RWPE2 (cell line): Measurements from ENCODE around the gene TNS3.

Source experiments
- ATAC-seq: fragments of 200-7000 bp; cut with Tn5 transposase; 3 replicates; pipeline ENCODE4 v1.9.1; 2021; ENCODE audit warnings: low read depth
- DNase-seq: peaks from one replicate; pipeline ENCODE4 v3.0.0-alpha.2; 2020; ENCODE audit warnings: low spot score
- H3K27ac ChIP-seq: fragments of 450-650 bp; 2 replicates; pipeline ENCODE4 v1.5.1; 2017; ENCODE audit warnings: mild to moderate bottlenecking; ENCODE audit not compliant: poor library complexity, severe bottlenecking
- H3K27me3 ChIP-seq: fragments of 250-450 bp; sonication (Bioruptor Pico); 2 replicates; pipeline ENCODE4 v1.5.1; 2021; ENCODE audit warnings: mild to moderate bottlenecking, moderate library complexity; ENCODE audit not compliant: insufficient read depth, poor library complexity, severe bottlenecking
- H3K36me3 ChIP-seq: fragments of 250-450 bp; sonication (Bioruptor Pico); 2 replicates; pipeline ENCODE4 v1.5.1; 2020; ENCODE audit warnings: low read depth, mild to moderate bottlenecking, moderate library complexity
- H3K4me1 ChIP-seq: fragments of 250-450 bp; sonication (Bioruptor Pico); 2 replicates; pipeline ENCODE4 v1.5.1; 2021; ENCODE audit warnings: mild to moderate bottlenecking, moderate library complexity; ENCODE audit not compliant: insufficient read depth, poor library complexity, severe bottlenecking
- H3K4me3 ChIP-seq: fragments of 250-450 bp; sonication (Bioruptor Pico); 2 replicates; pipeline ENCODE4 v1.5.1; 2021; ENCODE audit warnings: mild to moderate bottlenecking, moderate library complexity; ENCODE audit not compliant: severe bottlenecking
- H3K9me3 ChIP-seq: fragments of 250-450 bp; sonication (Bioruptor Pico); 2 replicates; pipeline ENCODE4 v1.5.1; 2021; ENCODE audit warnings: mild to moderate bottlenecking, moderate library complexity; ENCODE audit not compliant: severe bottlenecking
- TF ChIP-seq, protein P1 (sequence below): fragments of 450-650 bp; IDR thresholded peaks from one replicate; pipeline ENCODE4 v1.5.1; 2017; ENCODE audit warnings: mild to moderate bottlenecking, moderate library complexity; ENCODE audit not compliant: poor library complexity, severe bottlenecking

The TNS3 gene

DNA sequence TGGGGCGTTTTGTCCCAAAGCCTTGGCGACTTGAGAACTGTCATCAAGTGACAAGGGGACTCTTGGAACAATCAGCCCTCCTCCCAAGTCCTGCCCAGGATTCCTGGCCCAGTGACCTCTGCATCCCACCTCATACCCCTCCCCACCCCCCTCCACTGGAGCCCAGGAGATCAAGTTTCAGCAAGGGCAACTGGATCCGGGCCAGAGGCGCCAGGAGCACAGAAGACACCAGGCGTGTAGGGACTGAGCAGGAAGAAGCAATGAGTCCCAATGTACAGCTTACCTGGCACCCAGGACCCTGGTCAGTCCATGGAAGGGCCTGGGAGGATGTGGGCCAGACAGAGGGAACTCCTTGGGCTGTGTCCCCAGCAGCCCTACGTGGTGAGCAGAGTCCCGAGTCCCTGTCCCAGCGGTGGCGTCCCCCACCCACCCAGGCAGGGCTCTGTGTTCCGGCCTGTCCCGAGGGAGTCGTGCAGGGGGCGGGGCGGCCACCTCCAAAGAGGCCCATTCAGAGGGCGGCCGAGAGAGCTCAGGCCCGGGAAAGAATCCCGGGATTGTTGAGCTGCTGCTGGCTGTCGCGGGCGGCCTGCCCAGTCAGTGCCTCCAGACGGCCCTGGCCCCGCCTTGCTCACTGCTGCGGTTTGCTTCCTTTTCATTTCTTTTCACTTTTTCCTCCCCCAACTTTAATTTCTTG, 254.1 kb downstream of the TNS3 start:
- TF ChIP-seq, protein P1, sequence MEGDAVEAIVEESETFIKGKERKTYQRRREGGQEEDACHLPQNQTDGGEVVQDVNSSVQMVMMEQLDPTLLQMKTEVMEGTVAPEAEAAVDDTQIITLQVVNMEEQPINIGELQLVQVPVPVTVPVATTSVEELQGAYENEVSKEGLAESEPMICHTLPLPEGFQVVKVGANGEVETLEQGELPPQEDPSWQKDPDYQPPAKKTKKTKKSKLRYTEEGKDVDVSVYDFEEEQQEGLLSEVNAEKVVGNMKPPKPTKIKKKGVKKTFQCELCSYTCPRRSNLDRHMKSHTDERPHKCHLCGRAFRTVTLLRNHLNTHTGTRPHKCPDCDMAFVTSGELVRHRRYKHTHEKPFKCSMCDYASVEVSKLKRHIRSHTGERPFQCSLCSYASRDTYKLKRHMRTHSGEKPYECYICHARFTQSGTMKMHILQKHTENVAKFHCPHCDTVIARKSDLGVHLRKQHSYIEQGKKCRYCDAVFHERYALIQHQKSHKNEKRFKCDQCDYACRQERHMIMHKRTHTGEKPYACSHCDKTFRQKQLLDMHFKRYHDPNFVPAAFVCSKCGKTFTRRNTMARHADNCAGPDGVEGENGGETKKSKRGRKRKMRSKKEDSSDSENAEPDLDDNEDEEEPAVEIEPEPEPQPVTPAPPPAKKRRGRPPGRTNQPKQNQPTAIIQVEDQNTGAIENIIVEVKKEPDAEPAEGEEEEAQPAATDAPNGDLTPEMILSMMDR, result no peak
- H3K4me1 ChIP-seq, result peaks cover 13% of the 10 kb centered on the region
- ATAC-seq (peak; percentile 93), DNase-seq (no peak)
- H3K9me3 ChIP-seq, result no peaks in the 10 kb centered on the region
- H3K4me3 ChIP-seq, result no peak overlapping the region
- no peaks in the 10 kb centered on the region for H3K27me3 ChIP-seq
- H3K36me3 ChIP-seq, result no peaks in the 10 kb centered on the region
- H3K27ac ChIP-seq, result peak overlapping the region; percentile 71

DNA sequence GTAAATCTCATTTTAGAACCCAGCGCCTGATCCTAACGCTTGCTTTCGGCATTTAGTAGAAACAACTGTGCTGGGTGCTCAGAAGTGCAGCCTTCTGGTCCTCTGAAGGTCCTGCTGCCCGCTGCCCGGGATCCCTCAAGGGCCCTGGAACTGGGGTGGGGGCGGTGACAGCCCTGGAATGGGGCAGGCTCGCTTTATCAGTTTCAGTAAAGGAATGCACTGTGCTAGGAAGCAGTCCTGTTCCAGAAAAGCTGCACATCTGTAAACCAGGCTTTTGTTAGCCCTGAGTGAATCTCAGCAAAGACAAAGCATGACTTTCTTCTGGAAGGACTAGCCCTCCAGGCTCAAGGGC, 254.6 kb downstream of the TNS3 start:
- no peaks in the 10 kb centered on the region for H3K27me3 ChIP-seq
- TF ChIP-seq, protein P1, result no peak
- no peaks in the 10 kb centered on the region for H3K9me3 ChIP-seq
- H3K4me1 ChIP-seq, result peaks cover 13% of the 10 kb centered on the region
- no peak for ATAC-seq
- peak overlapping the region; percentile 71 for H3K27ac ChIP-seq
- H3K36me3 ChIP-seq, result no peaks in the 10 kb centered on the region
- no peak for DNase-seq
- no peak overlapping the region for H3K4me3 ChIP-seq

DNA sequence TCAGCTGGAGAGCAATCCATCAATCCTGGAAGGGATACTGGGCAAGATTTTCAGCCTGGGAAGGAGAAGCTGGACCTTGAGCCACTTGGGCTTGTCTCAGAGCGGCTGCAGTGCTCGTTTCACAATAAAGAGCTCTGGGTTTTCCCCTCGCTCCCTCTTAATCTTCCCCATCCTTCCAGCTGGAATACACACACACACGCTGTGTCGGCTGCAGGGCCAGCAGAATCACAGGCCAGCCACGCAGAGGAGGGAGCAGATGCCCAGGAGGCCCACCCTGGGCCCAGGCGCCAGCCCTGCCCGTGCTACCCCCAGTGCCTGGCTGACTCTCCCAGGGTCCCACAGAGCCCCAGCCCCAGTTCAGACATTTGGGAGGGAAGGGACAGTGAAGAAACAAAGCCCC, 255.1 kb downstream of the TNS3 start:
- no peak overlapping the region for H3K4me3 ChIP-seq
- TF ChIP-seq, protein P1, result no peak
- no peaks in the 10 kb centered on the region for H3K27me3 ChIP-seq
- H3K36me3 ChIP-seq, result no peaks in the 10 kb centered on the region
- DNase-seq (no peak), ATAC-seq (no peak)
- no peaks in the 10 kb centered on the region for H3K9me3 ChIP-seq
- peak overlapping the region; percentile 71 for H3K27ac ChIP-seq
- H3K4me1 ChIP-seq, result peaks cover 13% of the 10 kb centered on the region

DNA sequence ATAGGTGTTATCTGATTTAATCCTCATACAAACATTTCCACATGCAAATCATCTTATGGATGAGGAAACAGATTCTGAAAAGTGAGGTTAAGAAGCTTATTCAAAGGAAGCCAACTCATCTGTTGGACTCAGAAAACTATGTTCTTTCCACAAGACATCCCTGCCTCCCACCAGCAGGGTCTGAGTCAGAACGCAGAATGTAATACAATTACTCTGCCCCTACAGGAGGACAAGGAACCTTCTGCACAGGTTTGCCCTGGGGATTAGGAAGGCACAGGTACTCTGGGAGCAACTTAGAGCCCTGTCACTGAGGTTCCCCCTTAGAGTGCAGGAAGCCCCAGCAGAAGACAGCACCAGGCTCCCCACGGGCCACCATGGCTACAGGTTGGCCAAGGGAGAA, 255.7 kb downstream of the TNS3 start:
- H3K4me1 ChIP-seq, result peaks cover 13% of the 10 kb centered on the region
- TF ChIP-seq, protein P1, result peak; percentile 29
- no peak overlapping the region for H3K4me3 ChIP-seq
- no peak for DNase-seq
- H3K9me3 ChIP-seq, result no peaks in the 10 kb centered on the region
- H3K27ac ChIP-seq, result peak overlapping the region; percentile 71
- ATAC-seq, result peak; percentile 67
- no peaks in the 10 kb centered on the region for H3K27me3 ChIP-seq
- no peaks in the 10 kb centered on the region for H3K36me3 ChIP-seq

DNA sequence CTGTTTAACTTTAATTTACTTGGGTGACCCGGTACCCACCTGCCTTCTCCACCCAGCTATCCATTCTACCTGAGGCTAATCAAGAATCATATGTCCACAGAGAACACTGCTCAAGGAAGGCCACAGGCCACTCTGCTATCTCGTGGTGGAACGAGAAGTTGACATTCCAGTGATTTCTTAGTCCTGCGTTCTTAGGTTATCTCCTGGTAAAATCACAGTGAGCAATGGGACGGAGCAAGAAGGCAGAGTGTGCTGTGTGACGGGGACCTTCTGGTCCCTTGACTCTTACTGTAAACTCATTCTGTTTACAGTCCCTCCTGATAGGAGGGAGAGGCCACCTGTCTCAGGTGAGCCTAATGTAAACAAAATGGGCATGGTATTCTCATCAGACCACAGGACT, 256.6 kb downstream of the TNS3 start:
- no peaks in the 10 kb centered on the region for H3K9me3 ChIP-seq
- H3K27me3 ChIP-seq, result no peaks in the 10 kb centered on the region
- ATAC-seq, result no peak
- H3K36me3 ChIP-seq, result no peaks in the 10 kb centered on the region; the same call in 1 of the 2 replicates
- TF ChIP-seq, protein P1, result no peak
- H3K4me1 ChIP-seq, result peaks cover 13% of the 10 kb centered on the region
- DNase-seq, result no peak
- no peak overlapping the region for H3K4me3 ChIP-seq
- H3K27ac ChIP-seq, result no peak overlapping the region
